T-cell (primary cell): ENCODE data around the gene CBFA2T3. TPM values are rescaled to one million over a fixed set of nuclear protein-coding genes. Genes with fewer than 3 reads are reported as not detected.

Experiments
- ATAC-seq, 4 experiments: fragments of 200-7000 bp in 3 of 4; fragments of 150-1000 bp in 1 of 4; cut with Tn5 transposase; replicated peaks in 1 of 4; 1 replicate in 3 of 4; 2 replicates in 1 of 4; pipeline ENCODE4 v1.10.0; 2021; ENCODE audit warnings: moderate library complexity in 3 of 4, mild to moderate bottlenecking in 2 of 4, moderate number of reproducible peaks in 1 of 4
- CTCF ChIA-PET, 2 donors: fragments of 300-600 bp; sonication (Branson Sonifier 250); formaldehyde crosslinking; loops; one replicate each; lab custom pipeline; 2022; ENCODE audit warnings: antibody characterized with exemption in 2 of 2; lab: Charles Lee
- POLR2A ChIA-PET, 2 donors: fragments of 300-600 bp; sonication (Branson Sonifier 250); formaldehyde crosslinking; loops; one replicate each; lab custom pipeline; 2022; ENCODE audit warnings: antibody characterized with exemption in 2 of 2; lab: Charles Lee
- DNase-seq, 35 experiments: peaks; one replicate each; pipeline versions ENCODE4 v3.0.0 to v3.0.0-alpha.2; 2013 to 2023
- H3K27ac ChIP-seq: one replicate; pipeline ENCODE4 v1.5.1; 2013; ENCODE audit warnings: low read length
- H3K27me3 ChIP-seq, 2 experiments: replicated peaks in 1 of 2; 1 replicate in 1 of 2; 2 replicates in 1 of 2; pipeline versions ENCODE4 v1.6.1 to v1.7.0; 2013; ENCODE audit warnings: low read length in 1 of 2, mixed read lengths in 1 of 2; ENCODE audit not compliant: control insufficient read depth in 2 of 2, insufficient read depth in 2 of 2; ENCODE audit errors: extremely low read depth in 1 of 2
- H3K36me3 ChIP-seq, 2 donors: 1 replicate in 1 of 2; 2 replicates in 1 of 2; pipeline versions ENCODE4 v1.6.1 to v1.7.0; 2013; ENCODE audit warnings: low read length in 1 of 2; ENCODE audit not compliant: control insufficient read depth in 2 of 2, insufficient read depth in 1 of 2; ENCODE audit errors: extremely low read depth in 1 of 2
- H3K4me1 ChIP-seq, 2 experiments: 1 replicate in 1 of 2; 2 replicates in 1 of 2; pipeline versions ENCODE4 v1.6.1 to v1.7.0; 2013; ENCODE audit warnings: low read length in 2 of 2, mixed read lengths in 1 of 2; ENCODE audit not compliant: insufficient read depth in 2 of 2, control insufficient read depth in 1 of 2; ENCODE audit errors: extremely low read depth in 1 of 2
- H3K4me3 ChIP-seq, 2 donors: 1 replicate in 1 of 2; 2 replicates in 1 of 2; pipeline versions ENCODE4 v1.5.1 to v1.7.0; 2013; ENCODE audit warnings: mild to moderate bottlenecking in 2 of 2, low read length in 1 of 2, moderate library complexity in 1 of 2; ENCODE audit not compliant: control insufficient read depth in 1 of 2; ENCODE audit errors: extremely low read depth in 1 of 2
- H3K9me3 ChIP-seq: 2 replicates; pipeline ENCODE4 v1.7.0; 2013
- H3K27ac Mint-ChIP-seq, 2 donors: one replicate each; pipeline ENCODE4 v1.8.0; 2020 to 2021; ENCODE audit warnings: mild to moderate bottlenecking in 2 of 2, mixed read lengths in 2 of 2
- H3K27me3 Mint-ChIP-seq, 2 donors: one replicate each; pipeline ENCODE4 v1.8.0; 2021 to 2022; ENCODE audit warnings: mixed read lengths in 2 of 2
- H3K36me3 Mint-ChIP-seq: one replicate; pipeline ENCODE4 v1.8.0; 2021; ENCODE audit warnings: mixed read lengths
- H3K4me1 Mint-ChIP-seq, 3 donors: one replicate each; pipeline ENCODE4 v1.8.0; 2020 to 2022; ENCODE audit warnings: mixed read lengths in 3 of 3, mild to moderate bottlenecking in 1 of 3
- H3K4me3 Mint-ChIP-seq, 3 donors: one replicate each; pipeline ENCODE4 v1.8.0; 2020 to 2022; ENCODE audit warnings: mild to moderate bottlenecking in 3 of 3, mixed read lengths in 3 of 3, moderate library complexity in 3 of 3
- H3K9me3 Mint-ChIP-seq, 3 donors: one replicate each; pipeline ENCODE4 v1.8.0; 2020 to 2022; ENCODE audit warnings: mixed read lengths in 3 of 3
- WGBS: methylation state at CpG from one replicate; pipeline ENCODE4 v1.1.5; 2013; ENCODE audit warnings: missing lambda C conversion rate; ENCODE audit not compliant: insufficient coverage; 5-methylcytosine and 5-hydroxymethylcytosine counted together
- total RNA-seq, 35 experiments: library from RNA in 6 of 35; stranded (reverse) in 6 of 35; fragments of 120-200 nt in 1 of 35; gene quantifications; one replicate each; pipeline versions ENCODE4 v1.2.1 to v1.2.4 and lab custom pipeline; 2013 to 2026

CBFA2T3 gene
- total RNA-seq, 5 donors from 2014 or later (not counting 1 experiment from before 2014, with no cell fraction given) = 2.0 to 4.0 (median 2.1) TPM

- H3K27ac ChIP-seq = no peak overlapping the region
- H3K36me3 ChIP-seq = no peaks in the 10 kb centered on the region
- H3K4me3 Mint-ChIP-seq = no peak overlapping the region
- CTCF ChIA-PET = no interaction called here
- H3K27me3 ChIP-seq = peaks cover 0 to 74% of the 10 kb centered on the region in 2 experiments
- 78% methylated on average over 18 of the region's 19 CpGs for WGBS
- DNase-seq (no peak), ATAC-seq (no peak)
- H3K4me1 ChIP-seq = peaks cover 0 to 20% of the 10 kb centered on the region in 2 experiments
- peaks cover 2% of the 10 kb centered on the region for H3K9me3 ChIP-seq
- peaks cover 3 to 10% of the 10 kb centered on the region in 2 donors for H3K27me3 Mint-ChIP-seq
- peaks cover 6 to 10% (median 7%) of the 10 kb centered on the region in 3 donors for H3K4me1 Mint-ChIP-seq
- POLR2A ChIA-PET = no interaction called here
- no peak overlapping the region for H3K4me3 ChIP-seq
- H3K27ac Mint-ChIP-seq = no peak overlapping the region
- peaks cover 3% of the 10 kb centered on the region for H3K36me3 Mint-ChIP-seq
- peaks cover 0 to 5% (median 3%) of the 10 kb centered on the region in 3 donors for H3K9me3 Mint-ChIP-seq
These were observed 17.1 kb upstream of the CBFA2T3 start for GRCh38 chr16:88993946-88994600.

DNA sequence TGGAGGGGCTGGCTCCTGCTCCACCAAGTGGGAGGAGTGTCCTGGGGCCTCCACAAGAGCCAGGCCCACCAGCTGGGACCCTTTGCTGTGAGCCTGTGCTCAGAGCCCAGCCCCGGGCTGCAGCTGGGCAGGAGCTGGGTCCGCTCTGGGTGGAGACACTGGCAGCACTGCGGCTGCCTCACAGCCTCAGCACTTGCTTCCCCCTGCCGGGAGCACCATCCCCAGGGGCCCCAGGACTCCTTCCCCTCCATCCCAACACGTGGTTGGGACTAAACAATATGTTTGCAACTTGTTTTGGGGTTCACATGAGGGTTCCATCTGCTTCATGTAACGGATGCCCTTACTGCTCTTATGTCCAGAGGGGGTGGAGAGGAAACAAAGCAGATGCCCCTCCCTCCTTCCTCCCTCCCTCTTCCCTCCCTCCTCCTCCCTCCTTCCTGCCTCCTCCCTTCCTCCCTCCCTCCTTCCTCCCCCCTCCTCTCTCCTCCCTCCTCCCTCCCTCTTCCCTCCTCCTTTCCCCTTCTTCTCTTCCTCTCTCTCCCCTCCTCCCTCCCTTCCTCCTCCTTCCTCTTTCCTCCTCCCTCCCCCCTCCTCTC, 16.3 kb upstream of the CBFA2T3 start:
- WGBS = 31% methylated on average over 2 of the region's 6 CpGs
- no peak overlapping the region for H3K27ac Mint-ChIP-seq

DNA sequence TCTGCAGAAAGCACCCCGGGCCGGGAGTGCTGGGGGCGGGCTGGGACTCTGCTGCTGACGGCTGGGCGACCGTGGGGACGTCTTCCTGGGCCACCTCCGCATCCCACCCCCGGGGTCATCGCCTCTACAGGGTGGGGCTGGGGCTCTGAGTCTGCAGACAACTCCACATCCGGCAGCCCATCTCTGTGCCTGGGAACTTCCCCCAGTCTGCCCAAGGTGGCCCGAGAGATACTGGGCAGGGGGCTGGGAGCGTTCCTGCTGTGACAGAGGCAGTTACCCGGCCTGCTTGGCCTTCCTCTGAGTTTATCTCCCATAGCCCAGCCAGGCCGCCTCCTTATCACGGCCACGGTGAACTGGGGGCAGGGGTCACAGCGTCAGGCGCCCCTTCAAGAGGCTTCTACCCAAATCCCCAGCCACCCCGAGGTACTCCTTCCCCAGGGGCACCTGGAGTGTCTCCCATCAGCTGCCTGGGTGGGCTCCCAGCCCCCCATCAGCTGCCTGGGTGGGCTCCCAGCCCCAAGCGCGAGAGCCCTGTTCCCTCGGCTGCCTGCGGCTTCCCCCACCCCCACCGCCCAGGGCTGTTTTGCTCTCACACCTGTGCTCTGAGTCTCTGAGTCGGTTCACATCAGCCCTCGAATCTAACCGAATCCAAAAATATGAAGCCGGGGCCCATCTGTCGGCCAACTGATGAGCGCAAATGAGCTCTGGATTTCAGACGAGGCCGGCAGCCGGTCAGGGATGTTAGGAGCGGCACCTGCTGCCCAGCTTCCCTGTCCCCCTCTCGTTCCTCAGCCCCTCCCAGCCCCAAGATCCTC, 15.6 kb upstream of the CBFA2T3 start:
- Mint-ChIP-seq H3K4me1 (peaks cover 5 to 6% (median 5%) of the 10 kb centered on the region in 3 donors), H3K27me3 (peaks cover 3 to 8% of the 10 kb centered on the region in 2 donors), H3K4me3 (peak overlapping the region in 1 of 3 donors; percentile 25), H3K36me3 (peaks cover 2% of the 10 kb centered on the region), H3K9me3 (peaks cover 0 to 3% (median 2%) of the 10 kb centered on the region in 3 donors), H3K27ac (peak overlapping the region in 1 of 2 donors; percentile 48)
- ChIA-PET POLR2A (no interaction called here), CTCF (interaction anchor here in 1 of 2 donors (0.7 kb wide), 1 partner anchor 374 kb away, joined by 4 read pairs; no protein-coding TSS in a partner anchor)
- ATAC-seq (peak in 1 of 4 experiments; percentile 18), DNase-seq (no peak)
- Histone ChIP-seq H3K27ac (no peak overlapping the region), H3K9me3 (no peaks in the 10 kb centered on the region), H3K4me1 (peaks cover 0 to 20% of the 10 kb centered on the region in 2 experiments), H3K36me3 (no peaks in the 10 kb centered on the region), H3K4me3 (no peak overlapping the region), H3K27me3 (peaks cover 0 to 75% of the 10 kb centered on the region in 2 experiments)
- 53% methylated on average over 21 of the region's 36 CpGs for WGBS

More for the DNA sequence above, 16.3 kb upstream of the CBFA2T3 start:
- no peak overlapping the region for H3K4me3 ChIP-seq
- peaks cover 3% of the 10 kb centered on the region for H3K36me3 Mint-ChIP-seq
- H3K27me3 ChIP-seq = peaks cover 0 to 77% of the 10 kb centered on the region in 2 experiments
- ChIA-PET CTCF (interaction anchor here in 1 of 2 donors (0.7 kb wide), 1 partner anchor 375 kb away, joined by 4 read pairs; no protein-coding TSS in a partner anchor), POLR2A (no interaction called here)
- H3K9me3 ChIP-seq = peaks cover 2% of the 10 kb centered on the region
- ATAC-seq (peak in 2 of 4 experiments; percentile 15 to 19), DNase-seq (no peak)
- peaks cover 0 to 20% of the 10 kb centered on the region in 2 experiments for H3K4me1 ChIP-seq
- H3K4me1 Mint-ChIP-seq = peaks cover 5 to 6% (median 5%) of the 10 kb centered on the region in 3 donors
- no peaks in the 10 kb centered on the region for H3K36me3 ChIP-seq
- H3K27ac ChIP-seq = no peak overlapping the region
- H3K27me3 Mint-ChIP-seq = peaks cover 3 to 8% of the 10 kb centered on the region in 2 donors
- peaks cover 0 to 5% (median 3%) of the 10 kb centered on the region in 3 donors for H3K9me3 Mint-ChIP-seq
- H3K4me3 Mint-ChIP-seq = peak overlapping the region in 1 of 3 donors; percentile 25

- H3K27ac Mint-ChIP-seq = no peak overlapping the region
- POLR2A ChIA-PET = no interaction called here
- no peak overlapping the region for H3K27ac ChIP-seq
These were observed 14.9 kb upstream of the CBFA2T3 start for GRCh38 chr16:88991813-88992350.

DNA sequence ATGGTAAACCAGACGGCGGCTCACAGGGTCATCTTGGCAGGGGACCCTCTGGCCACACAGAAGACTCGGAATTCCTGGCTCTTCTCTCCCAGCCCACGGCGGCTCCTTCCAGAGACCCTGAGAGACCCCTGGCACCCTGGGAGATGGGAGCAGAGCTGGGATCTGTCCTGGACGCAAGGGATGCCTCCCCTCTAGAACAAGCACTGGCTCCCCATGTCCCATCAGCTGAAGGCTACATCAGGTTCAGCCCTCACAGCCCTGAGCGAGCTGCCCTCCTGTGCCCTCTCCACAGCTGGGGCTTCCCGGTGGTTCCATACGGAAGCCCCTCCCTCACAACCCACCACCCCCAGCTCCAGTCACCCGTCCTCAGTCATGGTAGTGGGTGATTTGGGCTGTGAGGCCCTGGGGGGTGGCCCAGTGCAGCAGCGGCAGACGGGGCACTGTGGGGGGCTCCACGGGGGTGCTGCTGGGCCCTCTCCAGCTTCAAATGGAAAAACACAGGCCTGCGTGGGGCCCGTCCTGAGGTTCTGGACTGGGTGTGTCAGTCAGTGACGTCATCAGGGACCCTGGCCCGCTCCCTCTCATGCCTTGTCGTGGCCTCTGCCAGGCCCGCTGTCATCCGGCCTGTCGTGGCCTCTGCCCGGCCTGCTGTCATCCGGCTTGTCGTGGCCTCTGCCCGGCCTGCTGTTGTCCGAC, 13.0 kb upstream of the CBFA2T3 start:
- peaks cover 0 to 64% of the 10 kb centered on the region in 2 experiments for H3K27me3 ChIP-seq
- no peaks in the 10 kb centered on the region for H3K9me3 Mint-ChIP-seq
- ChIA-PET CTCF (no interaction called here), POLR2A (no interaction called here)
- no peak overlapping the region for H3K4me3 ChIP-seq
- ATAC-seq (no peak), DNase-seq (no peak)
- no peaks in the 10 kb centered on the region for H3K36me3 Mint-ChIP-seq
- no peak overlapping the region for H3K27ac ChIP-seq
- H3K9me3 ChIP-seq = no peaks in the 10 kb centered on the region
- peaks cover under 1 to 5% of the 10 kb centered on the region in 2 donors for H3K27me3 Mint-ChIP-seq
- no peak overlapping the region for H3K4me3 Mint-ChIP-seq
- H3K36me3 ChIP-seq = no peaks in the 10 kb centered on the region
- H3K27ac Mint-ChIP-seq = no peak overlapping the region
- H3K4me1 ChIP-seq = peaks cover 0 to 20% of the 10 kb centered on the region in 2 experiments
- WGBS = 87% methylated on average over 21 of the region's 26 CpGs
- peaks cover 3 to 5% (median 3%) of the 10 kb centered on the region in 3 donors for H3K4me1 Mint-ChIP-seq

More at GRCh38 chr16:88991813-88992350, 14.9 kb upstream of the CBFA2T3 start:
- CTCF ChIA-PET = no interaction called here
- H3K27me3 ChIP-seq = peaks cover 0 to 70% of the 10 kb centered on the region in 2 experiments
- no peaks in the 10 kb centered on the region for H3K36me3 Mint-ChIP-seq
- no peak overlapping the region for H3K4me3 Mint-ChIP-seq
- H3K9me3 ChIP-seq = no peaks in the 10 kb centered on the region
- 85% methylated on average over 11 of the region's 19 CpGs for WGBS
- peaks cover 3 to 11% of the 10 kb centered on the region in 2 donors for H3K27me3 Mint-ChIP-seq
- no peaks in the 10 kb centered on the region for H3K36me3 ChIP-seq
- no peak overlapping the region for H3K4me3 ChIP-seq
- peaks cover 5 to 10% (median 5%) of the 10 kb centered on the region in 3 donors for H3K4me1 Mint-ChIP-seq
- peaks cover 0 to 20% of the 10 kb centered on the region in 2 experiments for H3K4me1 ChIP-seq
- DNase-seq (no peak), ATAC-seq (no peak)
- H3K9me3 Mint-ChIP-seq = no peaks in the 10 kb centered on the region
